Measurements from ENCODE around the gene NXPE2. TPM values are rescaled to one million over a fixed set of nuclear protein-coding genes. Genes with fewer than 3 reads are reported as not detected.

Gene NXPE2
- total RNA-seq, 1 experiment from 2014 or later = not detected

DNA sequence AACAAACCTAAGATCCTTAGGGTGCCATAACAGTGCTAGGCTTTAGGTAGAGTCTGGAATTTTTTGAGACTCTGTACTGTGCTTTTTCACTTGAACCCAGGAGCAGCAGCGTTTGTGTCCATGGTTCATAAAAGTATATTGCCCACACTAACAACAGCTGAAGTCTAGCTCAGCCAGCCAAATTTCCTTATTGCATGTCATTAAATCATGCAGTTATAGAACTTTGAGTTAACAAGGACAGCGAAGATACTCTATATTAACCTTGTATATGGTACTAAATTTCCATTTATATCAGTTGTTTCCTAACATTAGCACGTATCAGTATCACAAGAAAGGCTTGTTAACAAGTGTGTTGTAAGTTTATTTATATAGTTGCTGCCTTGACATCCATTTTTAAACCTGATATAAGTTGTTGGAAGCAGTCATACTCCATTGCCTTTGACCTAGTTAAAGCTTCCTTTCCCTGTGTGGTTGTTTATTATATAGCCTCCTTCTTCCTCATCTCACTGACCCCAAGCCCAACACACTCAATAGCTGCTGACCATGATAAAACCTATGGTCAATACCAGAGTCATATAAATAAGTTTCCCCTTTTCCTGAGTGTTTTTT lies 46.7 kb downstream of the NXPE2 start:
- BruUV-seq (replicated peaks) = no TSS peak
- no peak overlapping the region for H3K4me3 Mint-ChIP-seq (ENCODE audit: low read depth, unreplicated experiment)

DNA sequence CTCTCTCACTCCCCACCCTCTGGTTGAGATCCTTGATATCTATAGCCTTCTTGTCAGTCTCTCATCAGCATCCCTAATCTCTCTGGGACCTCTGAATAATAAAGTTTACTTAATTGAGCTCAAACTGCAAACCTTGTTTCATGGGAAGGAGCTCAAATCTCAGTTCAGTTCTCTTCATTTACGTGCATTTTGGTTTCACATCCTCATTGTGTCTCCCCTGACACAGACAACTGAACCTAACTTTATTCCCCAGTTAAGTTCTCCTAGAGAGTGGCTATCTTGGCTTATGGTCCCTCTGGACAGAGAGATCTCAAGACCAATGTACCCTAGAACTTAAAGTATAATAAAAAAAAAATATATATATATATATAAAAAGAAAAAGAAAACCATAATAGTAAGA lies 47.3 kb downstream of the NXPE2 start:
- intact Hi-C loops (cut with micrococcal nuclease; ENCODE audit: unreplicated experiment) = no loop called here
- Mint-ChIP-seq H3K9me3 (ENCODE audit: low read depth, unreplicated experiment) (peaks cover 2% of the 10 kb centered on the region), H3K27ac (ENCODE audit: unreplicated experiment) (no peak overlapping the region), H3K4me3 (ENCODE audit: low read depth, unreplicated experiment) (no peak overlapping the region), H3K36me3 (ENCODE audit: insufficient read depth, unreplicated experiment) (no peaks in the 10 kb centered on the region), H3K4me1 (ENCODE audit: low read depth, unreplicated experiment) (no peaks in the 10 kb centered on the region), H3K27me3 (ENCODE audit: unreplicated experiment) (no peaks in the 10 kb centered on the region)
- TF ChIP-seq, protein P1, sequence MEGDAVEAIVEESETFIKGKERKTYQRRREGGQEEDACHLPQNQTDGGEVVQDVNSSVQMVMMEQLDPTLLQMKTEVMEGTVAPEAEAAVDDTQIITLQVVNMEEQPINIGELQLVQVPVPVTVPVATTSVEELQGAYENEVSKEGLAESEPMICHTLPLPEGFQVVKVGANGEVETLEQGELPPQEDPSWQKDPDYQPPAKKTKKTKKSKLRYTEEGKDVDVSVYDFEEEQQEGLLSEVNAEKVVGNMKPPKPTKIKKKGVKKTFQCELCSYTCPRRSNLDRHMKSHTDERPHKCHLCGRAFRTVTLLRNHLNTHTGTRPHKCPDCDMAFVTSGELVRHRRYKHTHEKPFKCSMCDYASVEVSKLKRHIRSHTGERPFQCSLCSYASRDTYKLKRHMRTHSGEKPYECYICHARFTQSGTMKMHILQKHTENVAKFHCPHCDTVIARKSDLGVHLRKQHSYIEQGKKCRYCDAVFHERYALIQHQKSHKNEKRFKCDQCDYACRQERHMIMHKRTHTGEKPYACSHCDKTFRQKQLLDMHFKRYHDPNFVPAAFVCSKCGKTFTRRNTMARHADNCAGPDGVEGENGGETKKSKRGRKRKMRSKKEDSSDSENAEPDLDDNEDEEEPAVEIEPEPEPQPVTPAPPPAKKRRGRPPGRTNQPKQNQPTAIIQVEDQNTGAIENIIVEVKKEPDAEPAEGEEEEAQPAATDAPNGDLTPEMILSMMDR (IDR thresholded peaks at IDR 0.05; ENCODE audit: unreplicated experiment) = no peak
- CTCF ChIA-PET = no interaction called here
- no TSS peak for BruUV-seq (replicated peaks)
- no peak for DNase-seq

More for the DNA sequence above, 46.7 kb downstream of the NXPE2 start:
- DNase-seq = no peak
- Mint-ChIP-seq H3K36me3 (ENCODE audit: insufficient read depth, unreplicated experiment) (no peaks in the 10 kb centered on the region), H3K4me1 (ENCODE audit: low read depth, unreplicated experiment) (no peaks in the 10 kb centered on the region), H3K9me3 (ENCODE audit: low read depth, unreplicated experiment) (peaks cover 2% of the 10 kb centered on the region), H3K27me3 (ENCODE audit: unreplicated experiment) (no peaks in the 10 kb centered on the region), H3K27ac (ENCODE audit: unreplicated experiment) (no peak overlapping the region)
- intact Hi-C loops (cut with micrococcal nuclease; ENCODE audit: unreplicated experiment) = no loop called here
- TF ChIP-seq, protein P1 (IDR thresholded peaks at IDR 0.05; ENCODE audit: unreplicated experiment) = no peak
- CTCF ChIA-PET = no interaction called here

DNA sequence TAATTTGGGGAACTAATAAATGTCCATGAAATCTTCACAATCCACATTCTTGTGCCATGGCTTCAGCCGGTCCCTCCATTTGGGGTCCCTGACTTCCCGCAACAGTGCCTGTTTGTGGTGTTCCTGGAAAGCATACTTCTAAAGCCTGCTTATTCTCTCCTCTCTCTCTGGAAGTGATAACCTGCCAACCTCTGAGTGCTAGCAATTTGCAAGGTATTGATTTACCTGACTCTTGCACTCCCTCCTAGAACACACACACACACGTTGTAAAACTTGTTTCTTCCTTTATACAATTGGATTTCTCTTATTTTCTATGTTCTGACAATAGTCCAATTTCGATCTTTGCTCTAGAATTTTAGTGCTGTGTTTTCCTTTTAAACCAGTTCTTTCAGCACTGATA lies 58.5 kb downstream of the NXPE2 start:
- no peaks in the 10 kb centered on the region for H3K27me3 Mint-ChIP-seq (ENCODE audit: unreplicated experiment)
- CTCF ChIA-PET = no interaction called here
- H3K9me3 Mint-ChIP-seq (ENCODE audit: low read depth, unreplicated experiment) = no peaks in the 10 kb centered on the region
- BruUV-seq (replicated peaks) = no TSS peak
- TF ChIP-seq, protein P1 (IDR thresholded peaks at IDR 0.05; ENCODE audit: unreplicated experiment) = no peak
- DNase-seq = no peak
- H3K36me3 Mint-ChIP-seq (ENCODE audit: insufficient read depth, unreplicated experiment) = no peaks in the 10 kb centered on the region
- no peak overlapping the region for H3K27ac Mint-ChIP-seq (ENCODE audit: unreplicated experiment)
- no peak overlapping the region for H3K4me3 Mint-ChIP-seq (ENCODE audit: low read depth, unreplicated experiment)
- no peaks in the 10 kb centered on the region for H3K4me1 Mint-ChIP-seq (ENCODE audit: low read depth, unreplicated experiment)
- intact Hi-C loops (cut with micrococcal nuclease; ENCODE audit: unreplicated experiment) = no loop called here

DNA sequence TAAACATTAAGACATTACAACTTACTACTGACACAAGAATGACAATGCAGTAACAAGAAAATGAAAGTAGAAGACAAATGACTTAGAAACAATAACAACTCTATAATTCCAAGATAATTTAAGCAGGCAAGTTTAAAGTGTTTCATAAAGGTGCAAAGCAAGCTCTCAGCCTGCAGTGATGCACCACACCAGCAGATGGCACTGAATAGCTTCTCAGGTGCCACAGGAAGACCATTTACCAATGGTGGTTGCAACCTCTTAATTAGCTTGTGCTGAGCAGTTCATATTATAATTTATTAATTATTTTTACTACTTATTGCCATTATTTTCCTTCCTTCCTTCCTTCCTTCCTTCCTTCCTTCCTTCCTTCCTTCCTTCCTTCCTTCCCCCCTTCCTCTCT lies 60.6 kb downstream of the NXPE2 start:
- H3K27me3 Mint-ChIP-seq (ENCODE audit: unreplicated experiment) = no peaks in the 10 kb centered on the region
- H3K4me1 Mint-ChIP-seq (ENCODE audit: low read depth, unreplicated experiment) = no peaks in the 10 kb centered on the region
- no peaks in the 10 kb centered on the region for H3K36me3 Mint-ChIP-seq (ENCODE audit: insufficient read depth, unreplicated experiment)
- TF ChIP-seq, protein P1 (IDR thresholded peaks at IDR 0.05; ENCODE audit: unreplicated experiment) = no peak
- peak; percentile 43 for DNase-seq
- intact Hi-C loops (cut with micrococcal nuclease; ENCODE audit: unreplicated experiment) = no loop called here
- no peak overlapping the region for H3K4me3 Mint-ChIP-seq (ENCODE audit: low read depth, unreplicated experiment)
- BruUV-seq (replicated peaks) = no TSS peak
- no peaks in the 10 kb centered on the region for H3K9me3 Mint-ChIP-seq (ENCODE audit: low read depth, unreplicated experiment)
- CTCF ChIA-PET = no interaction called here
- H3K27ac Mint-ChIP-seq (ENCODE audit: unreplicated experiment) = no peak overlapping the region
